HK-2 (cell line): ENCODE results near the gene ADAM8.
"Not testable (repeated sequence)": the region's sequence is repeated elsewhere in the genome, so short reads cannot be mapped to it uniquely, and the experiment has no call there.

Experiments used
- DNase-seq: peaks from one replicate; pipeline ENCODE4 v3.0.0-alpha.2; 2018; ENCODE audit not compliant: unreplicated experiment

The ADAM8 gene

DNA sequence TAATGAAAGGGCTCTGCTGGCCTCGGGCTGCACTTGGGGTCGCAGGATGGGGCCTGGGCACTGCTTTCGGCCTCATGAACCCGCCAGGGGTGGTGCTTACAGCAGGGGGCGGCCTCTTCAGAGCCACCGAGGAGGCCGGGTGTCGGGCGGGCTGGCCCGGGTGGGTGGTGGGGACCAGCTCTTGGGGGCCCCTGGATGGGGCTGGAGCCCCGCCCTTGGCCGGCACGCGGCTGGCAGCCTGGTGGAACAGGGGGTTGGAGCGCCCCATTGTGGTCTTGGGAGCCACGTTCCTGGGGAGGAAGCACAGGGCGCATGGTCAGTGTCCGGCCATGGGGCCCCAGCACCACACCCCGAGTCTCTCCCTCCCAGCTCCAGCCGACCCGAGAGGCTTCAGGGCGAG is 8.8 kb downstream of the ADAM8 start:
- no peak for DNase-seq

DNA sequence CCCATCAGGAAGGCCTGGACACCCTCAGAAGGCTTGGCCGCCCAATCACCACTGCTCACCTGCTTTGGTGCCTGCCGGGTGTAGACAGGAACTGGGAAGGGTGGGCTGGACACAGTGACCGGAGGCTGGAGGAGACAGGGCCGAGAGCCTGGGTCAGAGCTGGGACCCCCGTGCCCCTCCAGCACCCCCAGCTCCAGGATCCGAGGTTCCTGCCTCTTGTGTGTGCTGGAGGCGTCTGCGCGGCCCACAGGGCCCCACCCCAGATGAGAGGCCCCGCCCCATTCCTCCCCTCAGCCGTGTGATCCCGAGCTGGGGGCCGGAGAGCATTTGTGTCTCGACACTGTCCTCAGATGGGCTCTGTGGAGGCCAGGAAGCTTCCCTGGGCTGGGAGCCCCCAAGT is 9.4 kb downstream of the ADAM8 start:
- no peak for DNase-seq

DNA sequence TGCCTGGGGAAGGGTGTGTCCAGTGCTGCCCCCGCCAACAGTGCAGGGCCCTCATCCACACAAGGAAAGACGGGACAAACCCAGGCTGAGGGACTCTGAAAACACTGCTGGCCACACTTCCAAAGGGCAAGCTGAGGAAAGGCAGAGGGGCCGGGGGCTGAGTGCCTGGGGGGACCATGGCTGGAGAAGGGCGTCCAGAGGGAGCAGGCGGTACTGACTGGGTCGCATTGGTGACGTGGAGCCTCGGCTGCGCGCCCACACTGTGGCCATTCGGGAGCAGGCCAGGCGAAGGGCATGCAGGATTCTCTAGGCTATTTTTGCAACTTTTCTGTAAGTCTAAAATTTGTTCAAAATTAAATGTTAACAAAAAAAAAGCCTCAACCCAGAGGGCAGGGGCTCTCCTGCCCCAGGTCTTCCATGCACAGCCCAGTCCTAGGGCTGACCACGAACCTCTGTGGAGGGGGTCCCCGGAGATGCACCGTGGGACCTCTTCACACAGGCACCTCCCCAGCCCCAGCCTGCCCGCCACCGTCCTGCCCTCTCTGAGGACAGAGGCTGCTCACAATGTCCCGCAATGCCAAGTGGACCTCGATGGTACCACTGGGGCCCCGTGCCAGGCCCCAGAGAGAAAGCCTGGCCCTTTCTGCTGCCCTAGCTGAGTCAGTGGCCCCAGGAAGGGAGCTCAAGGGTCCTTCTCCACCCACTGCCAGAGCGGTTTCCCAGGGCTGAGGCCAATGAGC is 10.4 kb downstream of the ADAM8 start:
- no peak for DNase-seq

DNA sequence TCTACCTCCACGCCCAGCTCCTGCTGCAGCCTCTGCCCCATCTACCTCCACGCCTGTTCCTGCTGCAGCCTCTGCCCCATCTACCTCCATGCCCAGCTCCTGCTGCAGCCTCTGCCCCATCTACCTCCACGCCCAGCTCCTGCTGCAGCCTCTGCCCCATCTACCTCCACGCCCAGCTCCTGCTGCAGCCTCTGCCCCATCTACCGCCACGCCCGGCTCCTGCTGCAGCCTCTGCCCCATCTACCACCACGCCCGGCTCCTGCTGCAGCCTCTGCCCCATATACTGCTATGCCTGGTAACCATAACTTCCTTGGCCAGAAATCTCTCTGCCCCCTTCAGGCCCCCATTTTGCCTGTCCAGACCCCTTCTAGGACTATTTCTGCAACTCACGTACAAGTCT is 11.6 kb downstream of the ADAM8 start:
- not testable (repeated sequence) for DNase-seq

DNA sequence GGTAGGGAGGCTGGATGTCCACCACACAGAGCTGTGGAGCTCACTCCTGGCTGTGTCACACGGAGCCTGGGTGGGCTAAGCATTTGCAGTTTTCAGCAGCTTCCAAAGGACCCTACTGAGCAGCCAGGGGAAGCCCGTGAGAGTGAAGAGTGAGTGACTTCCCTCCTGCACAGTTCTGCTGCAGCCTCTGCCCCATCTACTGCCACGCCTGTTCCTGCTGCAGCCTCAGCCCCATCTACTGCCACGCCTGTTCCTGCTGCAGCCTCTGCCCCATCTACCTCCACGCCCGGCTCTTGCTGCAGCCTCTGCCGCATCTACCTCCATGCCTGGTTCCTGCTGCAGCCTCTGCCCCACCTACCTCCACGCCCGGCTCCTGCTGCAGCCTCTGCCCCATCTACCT is 12.2 kb downstream of the ADAM8 start:
- DNase-seq, result no peak

DNA sequence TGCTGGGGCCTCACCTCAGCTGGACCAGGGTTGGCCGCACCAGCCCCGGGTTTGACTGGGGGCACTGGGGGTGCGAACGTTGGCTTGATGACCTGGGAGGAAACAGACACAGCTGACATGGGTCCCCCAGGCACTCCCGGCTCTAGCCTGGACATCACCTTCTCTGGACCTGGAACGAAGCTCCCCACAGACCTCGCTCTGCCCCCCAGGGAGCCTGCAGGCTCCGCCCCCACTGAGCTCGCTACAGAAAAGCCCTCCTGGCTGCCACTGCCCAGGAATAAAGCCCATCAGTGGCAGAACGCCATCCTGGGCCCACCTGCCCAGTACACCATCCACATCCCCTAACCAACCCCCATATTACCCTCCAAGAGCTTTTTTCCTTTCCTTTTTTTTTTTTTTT is 13.0 kb downstream of the ADAM8 start:
- no peak for DNase-seq

DNA sequence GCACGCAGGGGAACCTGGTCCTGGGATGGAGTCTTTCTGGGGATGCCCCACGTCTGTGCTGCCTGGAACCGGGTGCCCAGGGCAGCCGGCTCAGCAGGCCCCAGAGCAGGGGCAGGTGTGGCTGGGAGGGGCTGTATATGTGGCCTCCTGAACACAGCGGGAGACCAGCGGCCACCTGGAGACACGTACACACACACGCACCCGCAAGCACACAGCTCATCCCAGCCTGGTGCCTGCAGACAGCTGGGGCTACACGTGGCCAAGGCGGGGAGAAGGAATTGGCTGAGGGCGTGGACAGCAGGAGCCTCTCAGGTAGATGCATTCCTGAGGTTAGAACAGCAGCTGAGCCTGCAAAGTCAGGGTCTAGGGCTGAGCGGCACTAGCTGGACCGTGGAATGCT is 14.0 kb downstream of the ADAM8 start:
- DNase-seq, result no peak

DNA sequence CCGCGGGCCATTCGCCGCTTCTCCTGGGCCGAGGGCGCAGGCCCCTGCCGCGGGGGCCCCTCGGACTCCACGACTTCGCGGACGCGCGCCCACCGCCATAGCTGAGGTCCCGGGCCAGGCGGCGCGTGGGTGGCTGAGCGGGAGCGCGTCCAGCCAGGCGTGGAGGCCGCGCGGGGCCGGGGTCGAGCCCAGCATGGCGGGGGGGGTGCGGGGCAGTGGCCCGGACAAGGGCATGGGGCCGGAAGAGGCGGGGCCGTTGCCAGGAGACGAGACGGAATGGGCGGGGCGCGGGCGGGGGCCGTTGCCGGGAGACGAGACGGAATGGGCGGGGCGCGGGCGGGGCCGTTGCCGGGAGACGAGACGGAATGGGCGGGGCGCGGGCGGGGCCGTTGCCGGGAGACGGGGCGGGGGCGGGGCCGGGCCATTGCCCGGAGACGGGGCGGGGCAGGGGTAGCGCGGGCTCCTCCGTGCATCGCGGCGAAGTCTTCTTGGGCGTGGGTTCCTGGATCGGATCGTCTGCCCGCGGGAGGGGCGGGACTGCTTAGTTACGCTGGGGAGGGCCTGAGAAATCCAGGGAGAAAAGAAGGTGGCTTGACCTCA is 14.8 kb downstream of the ADAM8 start:
- peak; percentile 91 for DNase-seq

DNA sequence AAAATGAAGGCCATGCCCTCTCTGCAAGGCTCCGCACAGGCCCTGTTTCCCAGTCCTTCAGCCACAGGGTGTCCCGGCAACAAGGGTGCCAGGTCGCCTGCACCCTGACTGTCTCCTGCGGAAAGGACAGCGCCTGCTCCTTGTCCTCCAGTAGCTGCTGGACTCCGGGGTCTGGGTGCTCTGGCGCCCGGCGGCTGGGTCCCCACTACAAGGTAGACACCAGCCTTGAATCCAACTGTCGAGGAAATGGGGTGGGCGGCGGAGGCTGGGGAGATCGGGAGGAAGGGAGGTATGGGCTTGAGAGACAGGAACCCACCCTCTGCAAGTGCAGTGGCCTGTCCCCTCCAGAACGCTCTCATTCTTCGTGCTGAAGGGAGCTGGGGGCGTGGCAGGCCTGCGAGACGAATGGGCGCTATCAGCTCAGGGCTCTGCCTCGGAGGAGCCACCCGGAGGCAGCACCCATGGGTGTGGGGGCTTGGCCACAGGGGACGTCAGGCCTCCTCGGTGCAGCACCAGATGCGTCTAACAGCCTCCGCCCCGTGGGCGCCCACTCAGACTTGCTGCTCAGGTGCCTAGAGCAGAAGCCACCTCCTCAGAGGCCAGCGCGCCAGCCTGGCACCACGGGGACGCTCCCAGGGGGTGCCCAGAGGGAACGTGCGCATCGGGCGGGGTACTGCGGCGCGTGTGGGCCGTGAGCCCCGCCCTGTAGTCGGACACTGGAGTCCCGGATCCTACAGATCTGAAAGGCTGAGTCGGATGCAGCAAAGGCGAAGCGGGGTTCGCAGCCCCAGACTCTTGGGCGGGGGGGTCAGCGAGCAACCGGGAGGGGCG is 15.6 kb downstream of the ADAM8 start:
- peak; percentile 54 for DNase-seq

DNA sequence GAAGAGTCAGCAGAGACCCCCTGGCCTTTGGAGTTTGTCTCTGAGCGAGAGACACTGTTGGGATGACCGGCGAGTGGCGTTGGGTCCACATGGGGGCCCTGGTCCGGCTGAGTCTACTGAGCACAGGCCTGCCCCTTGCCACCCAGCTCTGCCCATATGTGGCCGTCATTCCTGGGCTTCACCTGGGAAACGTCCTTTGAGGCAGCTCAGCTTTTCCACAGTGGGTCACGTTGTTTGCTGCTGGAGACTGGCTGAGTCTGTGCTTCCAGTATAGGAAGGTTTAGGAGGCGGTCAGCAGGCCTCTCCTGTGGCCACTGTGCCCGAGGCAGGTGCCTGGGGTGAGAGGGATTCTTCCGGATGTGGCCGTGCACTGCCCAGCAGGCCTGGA is 17.1 kb downstream of the ADAM8 start:
- no peak for DNase-seq

DNA sequence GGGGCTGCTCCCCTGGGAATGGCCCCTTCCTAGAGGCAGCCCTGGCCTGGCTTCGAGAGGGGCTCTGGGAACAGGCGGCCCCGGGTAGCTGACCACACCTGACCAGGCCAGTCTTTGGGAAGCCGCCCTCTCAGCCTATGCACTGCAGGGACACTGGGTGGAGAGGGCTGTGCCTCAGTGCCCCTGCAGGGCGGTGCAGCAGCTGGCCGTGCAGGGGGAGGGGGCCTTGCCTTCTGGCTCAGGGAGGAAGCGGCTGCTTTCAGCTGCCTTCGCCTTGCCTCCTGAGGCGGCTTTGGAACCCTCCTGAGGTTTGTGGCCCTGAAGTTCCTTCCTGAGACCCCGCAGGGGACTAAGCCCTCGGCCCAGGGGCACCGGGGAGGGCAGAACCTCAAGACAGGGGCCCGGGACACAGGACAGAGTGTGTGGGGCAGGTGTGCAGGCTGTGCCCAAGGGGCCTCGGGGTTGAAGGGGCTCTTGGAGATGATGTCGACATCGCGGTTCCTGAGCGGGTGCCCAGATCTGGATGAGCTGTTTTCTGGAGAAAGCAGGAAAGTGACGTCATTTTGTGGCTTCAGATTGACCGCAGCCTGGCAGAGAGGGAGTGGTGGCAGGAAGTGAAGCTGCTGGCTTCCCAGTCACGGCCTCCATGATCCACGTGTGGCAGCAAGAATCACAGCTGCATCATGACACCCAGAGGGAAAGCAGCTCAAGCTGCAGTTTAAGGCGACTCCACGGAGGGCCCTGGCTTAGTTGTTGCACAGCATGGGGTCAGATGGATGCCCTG is 17.7 kb downstream of the ADAM8 start:
- peak; percentile 96 for DNase-seq

DNA sequence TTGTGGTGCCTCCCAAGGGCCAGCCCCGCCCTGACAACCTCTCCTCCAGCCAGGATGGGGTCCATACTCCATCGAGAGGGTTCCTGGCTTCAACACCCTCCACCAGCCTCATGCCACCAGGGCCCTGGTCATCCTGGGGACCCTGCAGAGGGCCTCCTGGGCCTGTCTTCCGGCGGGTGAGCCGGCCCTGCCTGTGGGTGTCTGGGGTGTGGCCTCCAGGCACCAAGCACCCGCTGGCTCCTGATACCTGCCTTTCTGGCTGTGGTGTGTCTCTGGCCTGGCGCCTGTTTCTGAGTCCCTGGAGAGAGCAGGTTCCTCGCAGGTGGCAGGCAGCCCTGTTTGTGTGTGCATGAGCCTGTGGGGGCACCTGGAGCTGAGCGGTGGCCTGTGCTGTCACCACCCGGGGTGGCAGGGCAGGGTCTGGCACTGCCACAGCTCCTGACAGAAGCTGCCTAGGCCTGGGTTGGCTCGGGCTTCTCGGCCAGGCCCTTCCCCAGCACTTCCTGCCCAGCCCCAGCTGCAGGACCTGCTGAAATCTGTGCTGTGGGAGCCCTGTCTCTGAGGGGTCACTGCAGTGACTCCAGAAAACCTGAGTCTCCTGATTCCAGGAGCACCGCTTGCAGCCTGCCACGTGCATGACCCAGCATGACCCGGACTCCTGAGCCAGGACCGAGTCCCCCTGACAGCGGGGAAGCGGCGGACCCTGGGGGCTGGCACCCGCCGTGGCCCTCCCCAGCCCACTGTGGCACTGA is 18.4 kb downstream of the ADAM8 start:
- no peak for DNase-seq

DNA sequence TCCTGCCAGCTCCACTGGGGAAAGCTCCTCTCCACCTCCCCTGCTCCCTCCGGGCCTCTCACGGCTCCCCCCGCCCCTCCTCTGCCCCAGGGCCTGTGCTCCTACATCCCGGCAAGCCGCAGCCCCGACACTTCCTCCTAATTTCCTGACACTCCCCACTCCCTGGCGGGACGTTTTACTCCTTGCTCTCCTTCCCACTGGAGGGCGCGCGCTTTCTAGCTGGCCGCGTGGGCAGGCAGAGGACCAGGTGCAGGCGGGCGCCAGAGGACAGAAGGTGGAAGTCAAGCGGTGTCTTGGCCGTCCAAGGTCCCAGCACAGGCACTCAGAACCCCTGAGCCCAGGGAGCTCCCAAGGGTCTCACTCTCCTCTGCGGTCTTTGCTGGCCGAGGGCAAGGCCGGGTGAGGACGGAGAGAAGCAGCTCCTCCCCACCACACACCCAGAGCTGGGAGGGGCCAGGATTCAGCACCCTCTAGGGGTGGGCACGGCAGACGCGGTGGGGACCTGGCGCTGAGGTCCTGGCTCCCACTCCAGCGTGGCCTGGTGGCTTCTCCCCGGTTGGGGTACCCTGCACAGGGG is 19.1 kb downstream of the ADAM8 start:
- no peak for DNase-seq

DNA sequence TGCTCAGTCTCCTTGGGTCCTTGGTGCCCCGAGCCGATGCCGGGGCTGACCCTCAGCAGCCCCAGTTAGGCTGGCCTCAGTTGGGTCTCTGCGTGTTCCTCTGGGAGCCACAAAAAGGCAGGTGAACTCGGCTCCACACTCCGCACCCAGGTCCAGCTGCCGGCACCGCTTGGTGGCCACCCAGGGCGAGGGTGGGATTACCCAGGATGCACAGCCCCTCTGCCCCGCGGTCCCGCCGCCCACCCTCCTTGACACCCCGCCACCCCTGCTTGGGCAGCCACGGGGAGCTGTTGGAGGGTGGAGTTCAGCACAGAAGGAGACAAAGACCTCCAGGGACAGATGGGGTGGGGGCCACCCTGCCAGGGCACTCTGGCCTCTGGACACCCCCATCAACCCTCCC is 21.3 kb downstream of the ADAM8 start:
- DNase-seq, result no peak

DNA sequence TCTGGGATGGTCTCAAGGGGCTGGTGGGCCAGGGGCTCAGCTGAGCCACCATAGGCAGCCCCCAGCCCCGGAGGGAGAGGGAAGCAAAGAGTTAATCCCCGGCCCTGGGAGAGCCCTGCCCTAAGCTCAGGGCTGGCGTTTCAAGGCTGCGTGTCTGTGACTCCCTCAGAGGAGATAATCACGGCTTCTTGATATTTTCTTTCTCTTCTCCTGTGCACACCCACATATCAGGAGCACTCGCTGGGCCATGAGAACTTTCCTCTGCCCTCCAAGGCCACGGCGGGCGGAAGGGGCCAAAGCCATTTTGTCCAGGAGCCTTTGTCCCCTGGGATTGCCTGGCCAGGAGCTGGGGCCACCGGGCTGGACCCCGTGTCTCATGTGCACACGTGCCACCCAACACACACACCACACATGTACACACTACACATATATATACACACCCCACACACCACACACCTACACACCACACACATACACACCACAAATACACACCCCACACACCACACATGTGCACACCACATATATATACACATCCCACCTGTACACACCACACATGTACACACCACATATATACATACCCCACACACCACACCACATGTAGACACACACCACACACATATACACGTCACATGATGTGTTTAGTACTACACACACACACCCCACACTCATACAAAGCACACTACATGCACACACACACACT is 22.1 kb downstream of the ADAM8 start:
- DNase-seq, result no peak

DNA sequence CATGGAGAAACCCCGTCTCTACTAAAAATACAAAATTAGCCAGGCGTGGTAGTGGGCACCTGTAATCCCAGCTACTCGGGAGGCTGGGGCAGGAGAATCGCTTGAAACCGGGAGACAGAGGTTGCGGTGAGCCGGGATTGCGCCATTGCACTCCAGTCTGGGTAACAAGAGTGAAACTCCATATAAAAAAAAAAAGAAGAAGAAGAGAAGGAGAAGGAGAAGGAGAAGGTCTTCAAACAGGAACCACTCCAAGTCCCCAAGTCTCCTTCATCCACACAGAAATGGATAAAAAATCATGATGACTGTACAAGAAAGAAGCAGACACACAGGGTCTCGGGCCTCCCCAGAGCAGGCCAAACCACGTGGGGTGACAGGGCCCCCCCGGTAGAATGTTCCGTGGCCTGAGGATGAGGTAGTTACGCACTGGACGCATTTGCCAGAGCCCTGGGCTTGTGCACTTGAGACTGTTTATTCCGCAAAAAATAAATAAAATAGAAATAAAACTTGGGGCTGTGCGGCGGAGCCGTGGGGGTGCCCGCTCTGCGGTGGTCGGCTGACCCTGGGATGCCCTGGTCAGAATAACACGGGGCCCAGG is 23.2 kb downstream of the ADAM8 start:
- DNase-seq, result no peak

DNA sequence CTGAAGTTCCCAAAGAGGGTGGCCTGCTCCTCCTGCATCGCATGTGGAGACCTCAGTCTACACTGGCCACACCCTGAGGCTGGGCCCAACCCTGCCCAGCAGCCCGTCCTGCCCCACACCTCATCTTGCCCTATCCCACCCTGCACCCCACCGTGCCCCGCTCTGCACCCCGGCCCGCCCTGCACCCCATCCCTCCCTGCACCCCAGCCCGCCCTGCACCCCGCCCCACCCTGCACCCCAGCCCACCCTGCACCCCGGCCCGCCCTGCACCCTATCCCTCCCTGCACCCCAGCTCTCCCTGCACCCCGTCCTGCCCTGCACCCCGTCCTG is 24.5 kb downstream of the ADAM8 start:
- DNase-seq, result no peak

DNA sequence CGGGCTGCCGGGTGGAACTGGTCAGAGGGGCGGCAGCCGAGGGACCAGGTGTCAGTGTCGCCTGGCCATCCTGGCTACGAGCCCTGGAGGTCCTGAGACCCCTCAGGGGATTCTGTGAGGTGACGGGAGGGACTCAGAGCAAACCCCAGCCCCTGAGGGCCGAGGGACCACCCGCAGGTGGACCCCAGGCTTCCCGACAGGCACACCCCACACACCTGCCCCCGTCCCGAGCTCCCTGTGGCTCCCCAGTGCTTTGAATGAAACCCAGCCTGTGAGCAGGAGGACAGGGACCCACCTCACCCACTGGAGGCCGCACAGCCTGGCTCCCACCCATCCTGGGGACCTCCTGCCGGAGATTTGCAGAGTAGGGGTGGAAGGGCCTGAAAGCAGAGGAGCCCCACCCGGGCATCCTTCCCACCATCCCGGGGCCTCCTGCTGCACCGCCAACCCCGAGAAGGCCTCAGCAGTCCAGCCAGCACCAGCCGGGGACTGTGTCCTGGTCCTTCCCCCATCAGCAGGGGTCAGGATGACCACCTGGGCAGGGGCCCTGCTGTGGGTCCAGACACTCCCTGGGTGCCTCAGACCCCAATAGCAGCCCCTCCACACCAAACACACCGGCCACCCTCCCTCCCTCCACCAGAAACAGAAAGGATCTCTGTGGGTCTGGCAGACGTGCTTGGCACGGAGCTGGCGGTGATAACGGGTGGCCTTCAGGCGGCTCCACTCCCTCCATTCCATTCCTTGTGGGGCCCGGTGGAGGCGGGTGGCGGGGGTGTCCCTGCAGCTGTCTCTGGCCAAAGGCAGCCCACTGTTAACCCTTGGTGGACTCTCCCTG is 25.1 kb downstream of the ADAM8 start:
- DNase-seq, result no peak
